HG02798 (cell line): Measurements from ENCODE around the gene CENPT.
"Not testable (repeated sequence)": the region's sequence is repeated elsewhere in the genome, so short reads cannot be mapped to it uniquely, and the experiment has no call there.

Source experiments
- ATAC-seq: cut with Tn5 transposase; IDR thresholded peaks from one replicate; pipeline ENCODE4 v1.9.1; 2021; ENCODE audit warnings: mild to moderate bottlenecking; ENCODE audit not compliant: unreplicated experiment, poor library complexity

The CENPT gene

DNA sequence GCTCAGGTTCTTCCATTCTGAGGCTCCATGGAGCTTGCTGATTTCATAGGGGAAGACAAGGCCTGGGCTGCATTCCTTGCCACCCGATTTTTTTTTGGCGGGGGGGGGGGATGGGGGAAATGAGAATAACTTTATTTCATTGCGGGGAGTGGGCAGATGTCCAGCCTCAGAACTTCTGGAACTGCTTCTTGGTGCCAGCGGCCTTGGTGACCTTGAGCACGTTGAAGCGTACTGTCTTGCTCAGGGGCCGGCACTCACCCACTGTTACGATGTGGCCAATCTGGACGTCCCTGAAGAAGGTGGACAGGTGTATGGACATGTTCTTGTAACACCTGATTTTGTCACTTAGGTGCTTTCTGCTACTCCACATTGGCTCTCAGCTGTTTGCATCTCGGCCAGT lies 8.3 kb upstream of the CENPT start:
- ATAC-seq, result no peak

DNA sequence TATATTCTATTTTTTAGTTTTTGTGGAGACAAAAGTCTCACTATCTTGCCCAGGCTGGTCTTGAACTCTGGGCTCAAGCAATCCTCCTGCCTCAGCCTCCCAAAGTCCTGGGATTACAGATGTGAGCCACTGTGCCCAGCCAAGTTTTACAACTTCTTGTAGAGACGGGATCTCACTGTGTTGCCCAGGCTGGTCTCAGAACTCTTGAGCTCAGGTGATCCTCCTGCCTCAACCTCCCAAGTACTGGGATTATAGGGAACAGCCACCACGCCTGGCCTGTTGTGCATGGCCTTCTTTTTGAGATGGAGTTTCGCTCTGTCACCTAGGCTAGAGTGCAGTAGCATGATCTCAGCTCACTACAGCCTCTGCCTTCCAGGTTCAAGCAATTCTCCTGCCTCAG lies 6.2 kb upstream of the CENPT start:
- ATAC-seq, result no peak

DNA sequence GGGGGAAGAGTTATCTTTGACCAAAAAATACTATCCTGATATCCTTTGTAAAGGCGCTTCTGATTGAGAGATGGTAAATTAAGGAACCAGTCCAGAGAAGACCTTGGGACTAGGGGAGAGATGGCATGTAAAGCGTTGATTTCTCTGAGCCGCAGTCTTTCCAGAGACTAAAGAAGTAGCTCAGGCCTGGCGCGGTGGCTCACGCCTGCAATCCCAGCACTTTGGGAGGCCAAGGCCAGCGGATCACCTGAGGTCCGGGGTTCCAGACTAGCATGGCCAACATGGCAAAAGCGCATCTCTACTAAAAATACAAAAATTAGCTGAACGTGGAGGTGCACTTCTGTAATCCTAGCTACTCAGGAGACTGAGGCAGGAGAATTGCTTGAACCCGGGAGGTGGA lies 625 bp upstream of the CENPT start:
- no peak for ATAC-seq

DNA sequence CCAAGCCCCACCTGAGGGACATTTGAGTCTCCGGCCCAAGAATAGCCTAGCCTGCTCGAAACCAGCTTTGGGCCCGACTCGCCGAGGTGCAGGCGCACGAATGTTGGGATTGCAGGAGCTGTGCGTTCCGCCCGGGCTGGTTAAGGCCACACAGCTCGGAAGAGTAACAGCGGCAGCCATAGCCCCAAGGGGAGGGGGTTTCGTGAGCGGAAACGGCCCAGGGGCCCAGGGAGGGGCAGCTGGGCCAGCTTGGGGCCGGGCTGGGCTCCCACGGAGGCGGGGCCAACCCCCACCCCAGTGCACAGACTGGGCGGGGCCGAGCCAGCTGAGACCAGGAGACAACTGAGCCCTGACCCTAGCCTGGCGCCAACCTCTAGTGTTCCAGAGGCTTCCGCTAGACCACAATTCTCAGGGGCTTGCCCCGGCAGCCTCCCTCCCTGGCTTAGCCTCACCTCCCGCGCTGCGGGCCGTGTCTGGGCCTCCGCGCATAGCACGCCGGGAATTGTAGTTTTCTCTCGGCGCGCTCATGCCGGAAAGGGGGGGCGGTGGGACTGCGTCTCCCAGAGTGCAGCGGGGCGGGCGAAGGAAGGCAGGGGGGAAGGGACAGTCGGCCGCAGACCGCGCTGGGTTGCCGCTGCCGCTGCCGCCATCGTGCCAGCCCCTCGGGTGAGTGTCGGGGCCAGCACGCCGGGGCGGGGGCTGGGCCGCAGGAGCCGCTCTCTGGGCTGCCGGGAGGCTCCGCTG lies 1.0 kb downstream of the CENPT start, which contains the start of gene NUTF2:
Gene NUTF2, plus strand, starts transcription at position 614 of the 744 bp plus-strand sequence. CDS start 18,198 bp downstream, outside the sequence.
- ATAC-seq, result peak; percentile 65

DNA sequence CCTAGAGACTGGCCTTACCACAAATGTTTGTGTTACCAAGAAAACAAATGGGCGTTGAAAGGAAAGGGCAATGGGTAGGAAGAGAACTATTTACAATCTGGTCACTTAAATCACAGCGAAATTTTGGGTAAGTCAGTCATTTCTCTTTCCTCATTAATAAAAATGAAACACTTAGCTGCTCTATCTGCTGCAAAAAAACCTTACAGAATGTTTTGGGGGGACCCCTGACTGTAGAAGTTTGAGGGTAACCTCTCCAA lies 1.5 kb downstream of the CENPT start:
- no peak for ATAC-seq

DNA sequence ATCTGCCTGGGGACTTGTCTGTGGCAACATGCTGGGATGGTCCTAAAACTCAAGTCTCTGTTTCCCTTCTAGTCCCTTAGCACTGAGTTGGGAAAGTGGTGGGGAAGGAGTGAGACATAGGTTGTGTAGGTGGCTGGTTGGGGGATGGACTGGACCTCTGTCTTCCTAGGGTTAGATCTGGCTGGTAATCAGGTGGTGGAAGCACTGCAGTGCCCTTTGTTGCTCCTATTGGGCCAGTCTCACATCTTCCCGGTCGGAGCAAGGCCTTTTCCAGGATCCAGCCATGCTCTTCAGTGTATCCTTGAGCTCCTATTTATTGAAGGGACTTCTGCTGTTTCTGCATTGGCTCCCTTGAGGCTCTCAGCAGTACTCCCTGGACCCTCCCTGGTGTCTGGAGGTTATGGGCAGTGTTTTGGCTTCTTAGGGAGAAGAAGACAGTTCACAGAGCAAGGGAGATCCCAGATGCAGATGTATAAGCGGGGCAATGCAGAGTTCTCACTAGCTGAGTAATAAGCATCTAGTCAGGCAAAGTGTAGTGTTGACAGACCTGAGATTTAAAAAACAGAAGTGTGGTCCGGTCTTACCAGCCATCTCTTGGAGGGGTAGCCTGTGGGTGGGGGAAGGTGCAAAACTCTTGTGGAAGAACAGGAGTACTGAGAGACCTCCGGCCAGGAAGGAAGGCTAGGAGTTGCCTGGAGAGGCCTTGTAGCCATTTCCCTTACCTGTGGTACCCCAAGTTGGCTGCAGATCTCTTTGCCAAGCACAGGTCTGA lies 2.0 kb downstream of the CENPT start:
- ATAC-seq, result no peak

DNA sequence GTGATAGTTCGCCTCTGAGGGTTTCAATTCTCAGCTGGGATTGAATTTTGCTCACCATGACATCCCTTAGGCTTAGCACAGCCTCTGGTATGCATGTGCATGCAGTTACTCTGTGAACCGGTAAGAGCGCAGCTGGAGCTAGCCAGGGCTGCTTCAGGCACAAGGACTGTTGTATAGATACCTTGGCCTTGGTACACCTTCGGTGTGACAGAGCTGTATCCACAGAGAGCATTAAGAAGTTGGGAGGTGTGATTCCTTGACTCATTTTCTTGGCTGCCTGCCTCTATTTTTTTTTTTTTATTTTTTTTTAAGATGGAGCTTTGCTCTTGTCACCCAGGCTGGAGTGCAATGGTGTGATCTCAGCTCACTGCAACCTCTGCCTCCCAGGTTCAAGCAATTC lies 3.0 kb downstream of the CENPT start:
- ATAC-seq, result no peak

DNA sequence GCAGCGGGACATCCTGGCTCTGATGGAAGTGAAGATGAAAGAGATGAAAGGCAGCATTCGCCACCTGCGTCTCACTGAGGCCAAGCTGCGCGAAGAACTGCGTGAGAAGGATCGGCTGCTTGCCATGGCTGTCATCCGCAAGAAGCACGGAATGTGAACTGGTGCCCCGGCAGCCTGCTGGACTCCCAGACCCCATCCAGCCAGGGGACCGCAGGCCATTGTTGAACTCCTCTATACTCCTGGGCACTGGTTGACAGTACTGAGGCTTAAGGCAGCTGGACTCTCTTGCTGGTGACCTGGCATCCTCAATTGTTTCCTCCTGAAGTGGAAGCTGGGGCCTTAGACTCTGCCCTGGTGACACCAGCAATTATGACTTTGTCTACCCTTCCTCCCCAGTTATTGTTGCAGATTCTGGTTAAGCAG lies 4.1 kb downstream of the CENPT start:
- ATAC-seq, result no peak

DNA sequence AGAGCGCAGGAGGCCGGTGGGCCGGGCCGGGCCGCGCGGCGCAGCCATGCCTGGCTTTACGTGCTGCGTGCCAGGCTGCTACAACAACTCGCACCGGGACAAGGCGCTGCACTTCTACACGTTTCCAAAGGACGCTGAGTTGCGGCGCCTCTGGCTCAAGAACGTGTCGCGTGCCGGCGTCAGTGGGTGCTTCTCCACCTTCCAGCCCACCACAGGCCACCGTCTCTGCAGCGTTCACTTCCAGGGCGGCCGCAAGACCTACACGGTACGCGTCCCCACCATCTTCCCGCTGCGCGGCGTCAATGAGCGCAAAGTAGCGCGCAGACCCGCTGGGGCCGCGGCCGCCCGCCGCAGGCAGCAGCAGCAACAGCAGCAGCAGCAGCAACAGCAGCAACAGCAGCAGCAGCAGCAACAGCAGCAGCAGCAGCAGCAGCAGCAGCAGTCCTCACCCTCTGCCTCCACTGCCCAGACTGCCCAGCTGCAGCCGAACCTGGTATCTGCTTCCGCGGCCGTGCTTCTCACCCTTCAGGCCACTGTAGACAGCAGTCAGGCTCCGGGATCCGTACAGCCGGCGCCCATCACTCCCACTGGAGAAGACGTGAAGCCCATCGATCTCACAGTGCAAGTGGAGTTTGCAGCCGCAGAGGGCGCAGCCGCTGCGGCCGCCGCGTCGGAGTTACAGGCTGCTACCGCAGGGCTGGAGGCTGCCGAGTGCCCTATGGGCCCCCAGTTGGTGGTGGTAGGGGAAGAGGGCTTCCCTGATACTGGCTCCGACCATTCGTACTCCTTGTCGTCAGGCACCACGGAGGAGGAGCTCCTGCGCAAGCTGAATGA lies 4.8 kb downstream of the CENPT start:
- peak; percentile 15 for ATAC-seq

DNA sequence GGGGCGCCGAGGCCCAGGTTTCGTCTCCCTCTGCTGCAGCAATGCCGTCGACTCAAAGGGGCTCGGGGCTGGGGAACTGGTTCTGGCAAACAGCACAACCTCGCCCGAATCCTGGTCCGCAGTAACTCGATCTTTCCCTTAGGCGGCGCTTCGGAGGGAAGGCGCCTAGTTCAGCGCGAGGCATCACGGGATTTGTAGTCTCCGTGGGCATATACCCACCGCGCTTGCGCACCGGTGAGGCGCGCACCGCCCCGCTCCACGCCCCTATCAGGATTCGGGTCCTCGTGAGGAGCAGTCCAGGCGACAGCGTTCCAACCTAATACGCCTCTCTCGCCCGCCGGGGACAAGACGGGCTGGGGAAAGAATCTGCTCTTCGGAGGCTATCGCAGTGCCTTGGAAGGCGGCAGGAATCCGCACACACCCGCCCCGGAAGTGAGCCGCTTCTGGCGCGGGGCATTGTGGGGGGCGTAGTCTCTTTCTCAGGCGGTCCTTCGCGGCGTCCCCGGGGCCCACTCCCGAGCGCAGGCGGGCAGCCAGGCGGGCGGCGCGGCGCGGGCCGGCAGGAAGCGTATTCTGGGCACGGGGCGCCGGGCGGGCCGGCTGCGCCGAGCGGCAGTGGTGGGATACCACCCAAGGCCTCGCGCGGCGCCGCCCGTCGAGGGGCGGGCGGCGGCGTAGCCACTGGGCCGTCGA lies 5.5 kb downstream of the CENPT start, which contains the start of gene THAP11:
Gene THAP11, plus strand, starts transcription at position 505 of the 693 bp plus-strand sequence. CDS start 235 bp downstream, outside the sequence.
- peak; percentile 63 for ATAC-seq

DNA sequence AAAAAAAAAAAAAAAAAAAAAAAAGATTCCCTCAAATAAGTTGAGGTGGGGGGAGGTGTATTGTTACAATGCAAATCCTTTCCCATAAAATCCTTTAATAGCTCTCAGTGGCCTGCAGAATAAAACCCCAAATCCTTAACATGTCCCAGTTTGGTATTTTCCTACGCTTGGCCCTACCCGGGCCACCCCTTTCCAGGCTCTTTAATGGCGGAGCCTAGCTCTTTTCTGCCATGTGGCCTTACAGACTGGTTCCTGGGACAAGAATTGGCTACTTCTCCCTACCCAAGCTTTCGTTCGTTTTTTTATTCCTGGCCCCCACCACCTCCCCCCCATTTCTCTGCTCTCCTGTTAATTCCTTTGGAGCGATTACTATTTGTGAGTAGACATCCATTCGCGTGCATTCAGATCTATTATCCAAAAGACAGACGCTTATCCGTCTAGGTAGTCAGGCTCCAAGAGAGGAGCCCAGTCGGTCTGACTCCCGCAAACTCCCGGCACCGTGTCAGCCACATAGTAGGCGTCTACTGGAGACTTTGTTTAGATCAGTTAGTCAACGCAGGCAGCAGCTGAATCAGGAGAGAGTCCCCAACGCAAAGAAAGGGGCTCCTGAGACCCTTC lies 6.2 kb downstream of the CENPT start:
- ATAC-seq, result no peak

DNA sequence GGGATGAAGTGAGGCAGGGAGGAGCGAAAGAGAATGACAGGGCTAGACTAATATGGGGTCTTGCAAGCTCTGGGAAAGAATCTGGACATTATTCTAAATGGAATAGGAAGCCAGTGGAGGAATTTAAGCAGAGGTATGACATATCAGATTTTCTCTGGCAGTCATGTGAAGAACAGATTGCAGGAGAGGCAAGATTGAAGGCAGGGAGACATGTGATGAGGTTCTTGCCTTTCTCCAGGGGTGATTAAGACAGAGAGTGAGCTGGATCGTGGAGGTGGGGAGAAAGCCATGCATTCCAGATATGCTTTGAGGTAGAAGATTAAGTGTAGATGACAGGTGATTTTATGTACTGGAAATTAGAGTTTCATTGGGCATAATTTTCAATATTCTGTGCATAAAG lies 9.7 kb downstream of the CENPT start:
- no peak for ATAC-seq

DNA sequence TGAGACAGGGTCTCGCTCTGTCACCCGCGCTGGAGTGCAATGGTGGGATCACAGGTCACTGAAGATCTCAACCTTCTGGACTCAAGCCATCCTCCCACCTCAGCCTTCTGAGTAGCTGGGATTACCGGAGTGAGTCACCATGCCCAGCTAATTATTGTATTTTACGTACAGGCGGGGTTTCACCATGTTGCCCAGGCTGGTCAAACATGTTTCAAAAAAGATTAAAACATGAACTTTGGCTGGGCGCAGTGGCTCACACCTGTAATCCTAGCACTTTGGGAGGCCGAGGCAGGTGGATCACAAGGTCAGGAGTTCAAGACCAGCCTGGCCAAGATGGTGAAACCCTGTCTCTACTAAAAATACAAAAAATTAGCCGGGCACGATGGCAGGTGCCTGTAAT lies 10.3 kb downstream of the CENPT start:
- ATAC-seq, result not testable (repeated sequence)

DNA sequence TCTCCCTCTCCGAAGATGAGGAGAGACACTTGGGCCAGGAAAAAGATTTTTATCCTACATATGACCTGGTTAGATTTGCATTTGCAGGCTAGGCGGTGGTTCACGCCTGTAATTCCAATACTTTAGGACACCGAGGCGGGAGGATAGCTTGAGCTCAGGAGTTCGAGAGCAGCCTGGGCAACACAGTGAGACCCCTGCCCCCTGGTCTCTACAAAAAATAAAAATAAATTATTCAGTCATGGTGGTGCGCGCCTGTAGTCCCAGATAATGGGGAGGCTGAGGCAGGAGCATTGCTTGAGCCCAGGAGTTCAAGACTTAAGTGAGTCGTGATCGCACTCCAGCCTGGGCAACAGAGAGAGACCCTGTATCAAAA lies 13.3 kb downstream of the CENPT start:
- no peak for ATAC-seq

DNA sequence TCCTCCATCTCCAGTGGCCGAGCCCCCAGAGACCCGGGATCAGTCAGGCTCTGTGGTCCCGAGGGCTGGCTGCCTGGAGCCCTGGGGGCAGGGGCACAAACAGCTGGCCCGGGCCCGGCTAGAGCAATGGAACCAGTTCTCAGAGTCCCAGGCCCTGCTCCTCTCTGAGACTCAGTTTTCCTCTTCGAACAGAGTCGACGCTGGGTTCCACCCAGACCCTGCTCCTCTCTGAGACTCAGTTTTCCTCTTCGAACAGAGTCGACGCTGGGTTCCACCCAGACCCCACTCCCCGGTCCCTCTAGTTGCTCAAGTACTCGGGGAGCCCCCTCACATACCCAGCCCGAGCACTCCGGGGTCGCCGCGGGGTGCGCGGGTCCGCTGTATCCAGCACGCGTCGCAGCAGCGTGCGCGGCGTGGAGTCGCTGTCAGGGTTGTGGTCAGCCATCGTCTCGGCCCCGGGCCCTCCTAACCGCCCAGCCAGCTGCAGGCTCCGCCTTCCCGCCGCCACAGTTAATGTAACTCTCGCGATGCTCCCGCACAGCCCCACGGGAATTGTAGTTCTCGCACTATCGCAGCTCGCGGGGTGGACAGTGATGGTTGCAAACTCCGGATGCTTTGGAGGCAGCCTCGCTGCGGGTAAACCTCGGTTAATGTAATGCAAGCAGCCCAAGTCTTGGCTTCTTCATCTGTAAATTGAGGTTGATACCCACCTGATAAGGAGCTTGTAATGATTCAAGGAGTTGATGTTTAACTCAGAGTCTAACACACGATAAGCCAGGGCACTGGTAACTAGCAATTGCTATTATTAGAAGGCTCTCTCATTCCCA lies 13.9 kb downstream of the CENPT start:
- ATAC-seq, result peak; percentile 99

DNA sequence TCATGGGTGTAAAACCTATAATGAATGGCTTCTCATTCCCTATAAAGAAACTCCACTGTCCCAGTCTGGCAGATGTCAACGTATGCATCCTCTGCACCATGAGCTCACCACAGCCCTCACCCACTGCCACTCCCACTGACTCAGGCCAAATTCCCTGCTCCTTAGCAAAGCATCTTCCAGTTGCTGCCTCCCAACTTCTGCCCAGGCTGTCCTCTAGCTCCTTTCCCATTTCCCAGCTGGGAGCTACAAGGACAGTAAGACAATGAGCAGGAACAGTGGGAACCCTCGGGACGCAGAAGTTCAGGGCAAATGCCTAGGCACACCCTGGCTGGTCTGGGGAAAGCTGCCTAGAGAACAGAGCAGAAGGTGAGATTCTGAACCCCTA lies 14.5 kb downstream of the CENPT start:
- ATAC-seq, result no peak

DNA sequence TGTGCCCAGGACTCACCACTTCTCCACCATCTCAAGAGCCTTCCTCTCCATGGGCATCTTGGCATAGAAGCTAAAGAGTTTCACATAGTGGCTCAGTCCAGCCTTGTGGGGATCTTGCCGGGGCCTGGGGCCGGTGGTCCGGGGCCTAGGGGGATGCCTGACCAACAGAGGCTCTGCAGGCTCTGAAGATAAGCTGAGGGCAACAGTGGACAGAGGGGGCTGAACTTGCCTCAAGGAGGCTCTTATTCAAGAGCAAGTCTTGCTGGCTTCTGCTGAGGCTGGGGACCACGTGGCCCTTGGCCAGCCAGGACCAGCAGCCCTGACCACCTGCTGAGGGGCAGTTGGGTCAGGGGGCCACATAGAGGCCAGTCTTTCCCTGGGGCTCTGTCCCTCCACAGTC lies 18.8 kb downstream of the CENPT start:
- ATAC-seq, result no peak

DNA sequence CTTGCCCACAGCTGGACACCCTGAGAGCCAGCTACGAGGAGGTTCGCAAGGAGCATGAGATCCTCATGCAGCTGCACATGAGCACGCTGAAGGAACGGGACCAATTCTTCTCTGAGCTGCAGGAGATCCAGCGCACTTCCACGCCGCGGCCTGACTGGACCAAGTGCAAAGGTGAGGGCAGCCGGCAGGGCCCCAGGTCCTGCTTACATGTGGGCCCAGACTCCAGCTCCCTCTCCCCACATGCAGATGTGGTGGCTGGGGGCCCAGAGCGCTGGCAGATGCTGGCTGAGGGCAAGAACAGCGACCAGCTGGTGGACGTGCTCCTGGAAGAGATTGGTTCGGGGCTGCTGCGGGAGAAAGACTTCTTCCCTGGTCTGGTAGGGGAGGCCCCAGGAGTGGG lies 21.6 kb downstream of the CENPT start:
- no peak for ATAC-seq

DNA sequence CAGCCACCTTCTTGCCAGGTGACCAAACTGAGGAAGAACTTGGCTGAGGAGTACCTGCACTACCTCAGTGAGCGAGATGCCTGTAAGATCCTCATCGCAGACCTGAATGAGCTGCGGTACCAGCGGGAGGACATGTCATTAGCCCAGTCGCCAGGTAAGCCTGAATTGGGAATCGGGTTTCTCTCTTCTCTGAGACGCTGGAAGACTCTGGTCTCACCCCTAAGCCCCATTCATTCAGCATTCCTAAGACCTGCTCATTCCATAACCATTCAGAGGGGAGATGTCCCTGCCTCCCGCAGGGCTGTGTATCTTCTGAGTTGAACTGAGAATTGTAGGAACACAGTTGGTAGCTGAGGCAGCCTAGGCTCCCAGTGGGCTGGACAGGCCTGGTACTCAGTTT lies 22.4 kb downstream of the CENPT start:
- no peak for ATAC-seq
